HCEC 1CT (cell line): ENCODE measurements around the gene LHX2.
A peak's percentile ranks its signal among the peaks of the same experiment; 100 is the strongest.
"Not testable (repeated sequence)": the region's sequence is repeated elsewhere in the genome, so short reads cannot be mapped to it uniquely, and the experiment has no call there.

Experiments used
- DNase-seq: peaks from one replicate; pipeline ENCODE4 v3.0.0-alpha.2; 2017

The LHX2 gene, protein sequence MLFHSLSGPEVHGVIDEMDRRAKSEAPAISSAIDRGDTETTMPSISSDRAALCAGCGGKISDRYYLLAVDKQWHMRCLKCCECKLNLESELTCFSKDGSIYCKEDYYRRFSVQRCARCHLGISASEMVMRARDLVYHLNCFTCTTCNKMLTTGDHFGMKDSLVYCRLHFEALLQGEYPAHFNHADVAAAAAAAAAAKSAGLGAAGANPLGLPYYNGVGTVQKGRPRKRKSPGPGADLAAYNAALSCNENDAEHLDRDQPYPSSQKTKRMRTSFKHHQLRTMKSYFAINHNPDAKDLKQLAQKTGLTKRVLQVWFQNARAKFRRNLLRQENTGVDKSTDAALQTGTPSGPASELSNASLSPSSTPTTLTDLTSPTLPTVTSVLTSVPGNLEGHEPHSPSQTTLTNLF

DNA sequence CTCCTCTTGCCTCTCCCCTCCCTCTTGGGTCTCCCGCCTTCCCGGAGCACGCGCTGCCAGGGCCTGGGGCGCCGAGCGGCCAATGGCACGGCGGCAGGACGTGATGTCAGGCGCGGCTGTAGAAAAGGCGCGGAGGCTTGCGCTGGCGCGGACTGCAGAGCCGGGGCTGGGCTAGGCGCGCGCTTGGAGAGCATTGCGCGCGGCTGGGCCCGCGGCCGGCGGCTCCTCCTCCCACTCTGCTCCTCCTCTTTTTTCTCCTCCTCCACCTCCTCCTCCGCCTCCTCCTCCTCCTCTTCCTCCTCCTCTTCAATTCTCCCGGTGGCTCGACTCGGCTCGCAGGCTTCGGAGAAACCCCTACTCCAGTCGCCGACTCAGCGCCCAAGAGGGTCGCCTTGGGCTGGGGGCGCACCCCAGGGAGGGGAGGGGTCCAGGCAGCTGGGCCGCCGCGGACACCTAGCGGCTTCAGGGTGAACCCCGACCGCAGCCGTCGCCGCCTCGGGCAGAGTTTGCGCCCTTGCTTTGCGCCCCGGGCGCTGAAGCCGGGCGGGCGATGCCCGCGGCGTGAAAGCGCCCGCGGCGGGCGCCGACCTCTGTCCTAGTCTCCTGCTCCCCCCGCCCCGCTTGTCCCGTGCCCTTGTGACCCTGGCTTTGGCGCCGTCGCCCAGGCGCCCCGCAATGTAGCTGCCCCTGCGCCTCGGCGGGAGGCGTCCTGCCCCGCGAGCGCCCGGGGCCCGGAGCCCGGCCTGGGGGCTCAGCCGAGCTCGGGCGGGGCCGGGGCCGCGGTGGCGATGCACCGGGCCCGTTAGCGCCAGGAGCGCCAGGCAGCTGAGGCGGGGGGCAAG lies at the start of gene LHX2:
Gene LHX2, plus strand, starts transcription at position 309 of the 842 bp plus-strand sequence. CDS start 581 bp downstream, outside the sequence.
- DNase-seq, result peak; percentile 63

DNA sequence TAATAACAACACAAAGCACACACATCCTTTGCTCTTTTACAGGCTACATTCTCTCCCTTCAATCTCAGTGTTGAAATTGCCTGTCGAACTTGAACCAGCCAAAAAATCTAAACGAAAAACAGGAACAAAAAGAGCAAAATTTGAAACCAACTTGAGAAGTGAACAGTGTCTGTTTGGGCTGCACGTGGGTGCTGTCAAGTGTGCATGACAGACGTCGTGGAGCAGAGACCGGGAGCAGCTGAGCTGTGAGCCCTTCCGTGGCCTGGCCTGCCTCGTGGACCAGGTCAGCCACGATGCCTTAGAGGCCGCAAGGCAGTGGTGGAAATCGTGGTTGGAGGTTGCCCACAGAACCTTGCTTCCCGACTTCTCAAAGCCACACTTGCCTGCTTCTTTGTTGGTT lies 46.8 kb upstream of the LHX2 start:
- DNase-seq, result no peak

DNA sequence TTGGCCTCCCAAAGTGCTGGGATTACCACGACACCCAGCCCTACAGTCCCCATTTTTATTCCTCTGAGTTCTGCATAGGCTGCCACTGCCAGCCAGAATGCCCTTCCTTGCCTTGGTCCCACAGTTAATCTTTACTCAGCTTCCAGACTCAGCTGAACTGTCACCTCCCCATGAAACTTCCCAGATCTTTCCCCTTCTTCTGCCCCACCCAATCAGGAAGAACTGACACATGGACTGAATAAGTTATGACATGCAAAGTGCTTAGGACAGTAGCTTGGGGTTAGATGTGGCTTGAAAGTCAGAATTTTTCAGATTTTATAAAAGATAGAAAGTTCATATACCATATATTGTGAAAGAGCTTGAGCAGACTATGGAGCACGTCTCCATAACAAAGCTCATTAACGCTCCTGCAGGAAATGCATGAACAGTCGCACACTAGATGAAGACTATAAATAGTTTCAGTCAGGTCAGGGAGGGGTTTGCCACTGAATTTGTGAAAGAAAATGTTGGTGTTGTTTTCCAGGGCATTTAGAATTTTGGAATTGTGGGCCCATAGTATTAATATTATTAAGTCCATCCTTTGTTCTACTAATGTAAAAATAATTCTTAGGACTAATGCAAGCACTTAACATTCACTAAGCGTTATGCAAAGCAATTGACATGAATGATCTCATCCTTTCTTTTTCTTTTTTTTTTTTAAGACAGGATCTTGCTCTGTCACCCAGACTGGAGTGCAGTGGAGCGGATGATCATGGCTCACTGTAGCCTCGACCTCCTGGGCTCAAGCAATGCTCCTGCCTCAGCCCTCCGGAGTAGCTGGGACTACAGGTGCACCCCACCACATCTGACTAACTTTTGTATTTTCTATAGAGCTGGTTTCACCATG lies 45.5 kb upstream of the LHX2 start:
- no peak for DNase-seq

DNA sequence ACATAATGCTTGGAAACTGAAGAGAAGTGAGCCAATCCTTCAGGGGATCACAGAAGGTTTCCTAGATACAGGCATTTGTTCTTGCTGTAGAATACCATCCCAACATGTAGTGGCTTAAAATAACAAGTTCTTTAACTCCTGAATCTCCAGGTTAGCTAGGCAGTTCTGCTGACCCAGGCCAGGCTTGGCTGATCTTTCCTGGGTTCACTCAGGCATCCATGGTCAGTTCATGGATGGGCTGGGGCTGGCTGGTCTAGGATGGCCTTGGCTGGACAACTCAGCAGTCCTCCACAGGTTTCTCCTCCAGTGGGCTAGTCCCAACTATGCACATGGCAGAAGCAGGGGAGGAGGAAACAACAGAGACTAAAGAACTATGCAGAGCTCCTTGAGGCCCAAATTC lies 44.2 kb upstream of the LHX2 start:
- DNase-seq, result no peak

DNA sequence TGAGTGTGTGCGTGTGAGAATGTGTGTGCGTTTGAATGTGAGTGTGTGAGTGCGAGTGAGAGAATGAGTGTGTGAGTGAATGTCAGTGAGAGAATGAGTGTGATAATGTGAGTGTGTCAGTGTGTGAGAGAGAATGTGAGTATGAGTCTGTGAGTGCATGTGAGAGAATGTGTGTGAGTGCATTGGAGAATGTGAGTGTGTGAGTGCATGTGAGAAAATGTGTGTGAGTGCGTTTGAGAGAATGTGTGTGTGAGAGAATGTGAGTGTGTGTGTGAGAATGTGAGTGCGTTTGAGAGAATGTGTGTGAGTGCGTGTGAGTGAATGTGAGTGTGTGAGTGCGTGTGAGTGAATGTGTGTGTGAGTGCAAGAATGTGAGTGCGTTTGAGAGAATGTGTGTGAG lies 39.0 kb upstream of the LHX2 start:
- no peak for DNase-seq

DNA sequence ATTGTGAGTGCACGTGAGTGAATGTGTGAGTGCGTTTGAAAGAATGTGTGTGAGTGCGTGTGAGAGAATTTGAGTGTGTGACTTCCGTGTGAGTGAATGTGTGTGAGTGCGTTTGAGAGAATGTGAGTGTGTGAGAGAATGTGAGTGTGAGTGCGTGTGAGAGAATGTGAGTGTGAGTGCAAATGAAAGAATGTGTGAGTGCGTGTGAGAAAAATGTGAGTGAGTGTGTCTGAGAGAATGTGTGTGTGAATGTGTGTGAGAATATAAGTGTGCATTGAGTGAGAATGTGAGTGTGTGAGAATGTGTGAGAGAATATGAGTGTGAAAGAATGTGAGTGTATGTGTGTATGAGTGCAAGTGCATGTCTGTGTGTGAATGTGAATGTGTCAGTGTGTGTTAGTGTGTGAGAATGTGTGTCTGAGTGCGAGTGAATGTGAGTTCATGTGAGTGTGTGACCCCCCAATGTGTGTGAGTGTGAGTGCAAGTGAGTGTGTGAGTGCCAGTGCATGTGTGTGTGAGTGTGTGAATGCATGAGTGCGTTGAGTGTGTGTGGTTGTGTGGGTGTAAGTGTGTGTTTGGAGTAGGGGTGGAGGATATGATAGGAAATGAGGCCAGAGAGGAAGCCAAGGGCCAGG lies 37.9 kb upstream of the LHX2 start:
- no peak for DNase-seq

DNA sequence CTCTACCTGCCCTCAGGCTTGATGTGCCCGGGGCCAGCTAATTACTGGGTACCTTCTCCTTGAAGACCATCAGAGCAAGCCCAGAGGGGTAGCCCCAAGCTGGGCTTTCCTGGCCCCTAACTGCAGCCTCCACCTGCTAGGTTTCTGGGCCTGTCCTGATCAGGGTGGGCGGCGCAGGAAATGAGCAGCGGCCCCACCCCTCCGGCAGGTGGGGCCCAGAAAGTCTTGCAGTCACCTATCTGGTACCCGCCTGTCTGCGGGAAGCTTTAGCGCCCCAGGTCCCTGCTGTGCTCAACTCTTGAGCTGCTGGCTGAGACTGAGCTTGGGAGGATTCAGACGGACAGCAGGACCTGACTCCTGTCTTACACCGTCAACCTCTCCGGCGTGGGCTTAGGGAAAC lies 37.1 kb upstream of the LHX2 start:
- DNase-seq, result no peak

DNA sequence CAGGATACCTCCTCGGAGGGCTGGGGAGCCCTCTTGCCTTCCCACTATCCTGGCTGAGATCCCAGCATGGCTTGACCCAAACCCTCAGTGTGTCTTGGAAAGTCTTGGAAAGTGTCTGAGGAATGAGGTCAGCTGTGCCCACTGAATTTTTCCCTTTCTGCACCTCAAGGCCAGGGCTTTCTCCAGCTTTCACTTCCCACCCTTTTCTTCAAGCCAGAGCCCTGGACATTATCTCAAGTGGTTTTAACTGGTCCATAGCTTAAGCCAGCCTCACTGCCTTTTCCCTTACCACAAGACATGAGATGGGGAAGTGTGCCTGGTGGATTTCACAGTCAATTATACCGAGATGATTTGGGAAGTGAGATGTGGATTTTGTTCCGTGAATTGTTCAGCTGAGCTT lies 35.7 kb upstream of the LHX2 start:
- no peak for DNase-seq

DNA sequence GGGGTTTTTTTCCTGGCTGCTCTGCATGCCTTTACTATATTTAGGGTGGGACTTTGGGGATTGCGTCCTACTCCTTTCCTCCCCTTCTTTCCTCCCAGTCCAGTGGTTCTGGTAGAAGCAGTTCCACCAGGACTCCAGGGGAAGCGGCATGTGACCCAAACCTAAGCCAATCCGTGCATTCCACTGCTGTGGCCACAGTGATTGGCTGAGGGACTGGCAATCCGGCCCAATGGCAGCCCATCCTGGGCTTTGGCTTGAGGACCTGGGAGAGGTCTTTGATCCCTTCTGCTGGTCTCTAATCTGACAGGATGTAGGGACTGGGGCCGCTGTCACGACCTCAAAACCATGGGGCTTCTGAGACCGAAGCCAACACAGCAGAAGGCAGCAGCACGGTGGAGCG lies 35.0 kb upstream of the LHX2 start:
- not testable (repeated sequence) for DNase-seq

DNA sequence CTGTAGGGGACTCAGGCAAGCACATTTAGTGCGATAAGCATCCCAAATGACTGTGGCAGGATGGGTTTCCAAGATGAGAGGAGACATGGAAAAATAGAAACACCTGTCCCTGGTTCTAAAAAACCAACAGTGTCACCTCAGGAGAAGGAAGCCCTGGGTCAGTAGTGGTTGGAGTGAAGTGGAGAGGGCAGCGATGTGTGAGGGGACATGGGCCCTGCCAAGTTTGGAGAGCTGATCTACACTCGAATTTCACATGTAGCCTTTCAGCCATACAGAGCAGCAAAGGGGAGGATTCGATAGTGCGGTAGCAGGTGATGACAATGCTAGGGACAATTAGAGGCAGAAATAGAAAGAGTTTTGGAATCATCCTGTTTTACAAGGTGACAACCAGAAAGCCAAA lies 32.6 kb upstream of the LHX2 start:
- no peak for DNase-seq

DNA sequence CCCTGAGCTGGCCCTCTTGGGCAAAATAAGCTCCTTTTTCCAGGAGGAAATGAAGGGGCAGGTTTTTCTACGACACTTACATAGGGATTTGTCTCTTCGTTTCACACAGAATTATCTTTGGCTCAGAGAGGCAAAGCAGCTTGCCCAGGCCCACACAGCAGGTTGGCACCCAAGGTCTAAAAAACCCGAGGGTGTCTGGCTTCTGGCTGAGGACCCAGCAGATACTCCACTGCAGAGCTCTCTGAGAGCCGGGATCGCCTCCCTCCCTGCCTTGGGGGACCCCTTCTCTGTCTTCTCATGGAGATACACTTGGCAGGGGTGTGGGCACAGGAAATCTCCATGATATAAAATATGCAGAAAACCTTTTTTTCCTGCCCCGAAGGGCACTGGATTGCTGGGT lies 29.0 kb upstream of the LHX2 start:
- no peak for DNase-seq

DNA sequence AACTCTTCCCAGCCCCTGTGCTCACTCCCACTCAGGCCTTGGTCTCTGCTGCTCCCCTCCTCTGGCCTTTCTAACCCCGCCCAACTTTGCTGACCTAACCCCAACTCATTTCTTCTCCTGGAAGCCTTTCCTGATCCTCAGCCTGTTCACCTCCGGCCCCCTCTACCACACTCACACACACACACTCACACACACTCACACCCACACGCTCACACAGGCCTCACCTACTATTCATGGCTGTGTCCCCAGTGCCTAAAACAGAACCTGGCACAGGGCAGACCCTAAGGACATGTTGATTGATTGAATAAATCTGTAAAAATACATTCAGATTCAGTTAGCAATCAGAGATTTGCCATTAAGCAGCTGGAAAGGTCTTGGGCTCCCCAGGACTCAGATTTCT lies 28.5 kb upstream of the LHX2 start:
- no peak for DNase-seq

DNA sequence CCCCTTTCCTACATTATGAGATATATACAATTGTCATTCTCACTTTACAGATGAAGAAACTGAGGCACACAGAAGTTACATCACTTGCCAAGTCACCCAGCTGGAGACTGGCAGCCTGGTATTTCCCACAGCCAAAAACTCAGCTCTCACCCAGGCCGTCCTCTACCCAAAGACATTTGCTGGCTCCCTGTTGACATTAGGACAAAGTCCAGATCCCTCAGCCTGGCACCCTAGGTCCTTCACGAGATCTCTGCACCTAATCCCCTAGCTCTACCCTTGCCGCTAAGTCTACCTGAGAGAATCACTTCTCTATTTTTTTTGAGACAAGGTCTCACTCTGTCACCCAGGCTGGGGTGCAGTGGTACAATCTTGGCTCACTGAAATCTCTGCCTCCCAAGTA lies 26.8 kb upstream of the LHX2 start:
- no peak for DNase-seq

DNA sequence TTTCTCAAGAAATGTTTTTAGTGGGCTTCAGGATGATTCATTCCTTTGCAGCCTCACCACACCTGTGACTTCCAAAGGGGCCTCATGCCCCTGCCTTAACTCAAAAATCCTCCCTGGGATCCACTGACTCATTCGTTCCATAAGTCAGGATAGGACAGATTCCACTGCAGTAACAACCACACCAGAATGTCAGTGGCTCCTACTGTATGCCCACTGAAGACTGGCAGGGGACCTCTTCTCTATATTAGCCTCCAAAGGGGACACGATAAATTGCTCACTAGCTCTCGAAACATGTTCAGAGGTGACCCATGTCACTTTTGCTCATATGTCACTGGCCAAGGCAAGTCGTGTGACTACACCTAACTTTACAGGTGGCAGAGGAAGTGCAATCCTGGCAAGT lies 25.7 kb upstream of the LHX2 start:
- no peak for DNase-seq

DNA sequence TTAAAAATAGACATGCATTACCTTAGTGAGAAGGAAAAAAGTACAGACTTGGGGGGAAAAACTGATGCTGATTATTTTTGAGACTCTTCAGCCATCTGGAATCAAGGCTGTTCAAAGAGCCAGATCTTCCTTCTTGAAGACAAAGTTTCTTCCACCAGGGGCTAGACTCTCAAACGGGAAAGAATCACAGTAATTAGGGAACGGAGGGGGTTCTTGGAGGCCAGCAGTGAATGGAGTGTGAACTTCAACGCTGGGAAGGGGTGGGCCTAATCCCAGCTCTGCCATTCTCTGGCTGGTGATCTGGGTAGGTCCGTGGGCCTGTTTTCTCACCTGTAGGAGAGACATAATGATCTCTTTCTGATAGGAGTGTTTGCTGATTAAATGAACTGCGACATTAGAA lies 21.1 kb upstream of the LHX2 start:
- DNase-seq, result no peak

DNA sequence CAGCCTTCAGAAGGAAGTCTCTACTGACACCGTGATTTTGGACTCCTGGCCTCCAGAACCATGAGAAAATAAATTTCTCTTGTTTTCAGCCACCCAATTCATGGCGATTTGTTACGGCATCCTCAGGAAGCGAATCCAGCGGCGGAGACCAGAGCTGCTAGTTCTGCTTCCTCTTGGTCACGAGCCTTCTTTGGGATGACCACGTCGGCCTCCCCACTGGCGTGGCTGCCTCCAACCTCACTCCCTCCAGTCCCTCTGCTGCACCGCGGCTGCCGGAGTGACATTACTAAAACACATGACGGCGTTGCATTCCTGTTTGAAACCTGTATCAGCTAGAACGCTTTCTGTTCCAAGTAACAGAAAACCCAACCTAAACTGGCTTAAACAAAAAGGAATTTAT lies 18.9 kb upstream of the LHX2 start:
- DNase-seq, result not testable (repeated sequence)

DNA sequence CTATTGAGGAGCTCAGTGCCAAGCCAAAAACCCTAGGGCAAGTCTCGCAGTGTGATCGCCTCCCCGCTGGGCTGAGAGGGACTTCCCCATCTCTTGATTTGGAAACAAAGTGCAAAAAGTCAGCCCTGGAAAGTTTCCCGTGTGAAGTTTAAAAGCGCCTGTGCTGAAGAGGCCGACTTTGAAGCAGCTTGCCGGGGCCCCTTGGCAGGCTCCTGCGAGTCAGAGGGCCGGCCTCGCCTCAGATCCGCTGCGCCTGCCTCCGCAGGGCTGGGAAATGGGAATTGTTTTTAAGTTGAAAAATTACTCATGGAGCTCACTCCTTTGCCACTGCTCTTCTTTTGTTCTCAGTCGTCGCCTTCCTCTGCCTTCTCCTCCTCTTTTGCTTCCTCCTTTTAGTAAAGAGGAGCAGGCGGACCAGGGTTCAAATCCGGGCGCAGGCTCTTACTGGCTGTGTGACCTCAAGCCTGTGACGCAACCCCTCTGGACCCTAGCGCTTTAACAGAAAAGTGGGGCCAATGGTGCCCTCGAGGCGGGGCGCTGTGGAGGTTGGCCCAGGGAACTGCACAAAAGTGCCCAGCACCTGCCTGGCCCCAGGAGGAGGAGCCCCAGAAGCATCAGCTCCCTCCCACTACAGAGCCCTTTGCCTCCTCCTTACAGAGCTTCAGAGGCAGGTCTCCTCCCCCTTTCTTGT lies 14.7 kb upstream of the LHX2 start:
- DNase-seq, result no peak

DNA sequence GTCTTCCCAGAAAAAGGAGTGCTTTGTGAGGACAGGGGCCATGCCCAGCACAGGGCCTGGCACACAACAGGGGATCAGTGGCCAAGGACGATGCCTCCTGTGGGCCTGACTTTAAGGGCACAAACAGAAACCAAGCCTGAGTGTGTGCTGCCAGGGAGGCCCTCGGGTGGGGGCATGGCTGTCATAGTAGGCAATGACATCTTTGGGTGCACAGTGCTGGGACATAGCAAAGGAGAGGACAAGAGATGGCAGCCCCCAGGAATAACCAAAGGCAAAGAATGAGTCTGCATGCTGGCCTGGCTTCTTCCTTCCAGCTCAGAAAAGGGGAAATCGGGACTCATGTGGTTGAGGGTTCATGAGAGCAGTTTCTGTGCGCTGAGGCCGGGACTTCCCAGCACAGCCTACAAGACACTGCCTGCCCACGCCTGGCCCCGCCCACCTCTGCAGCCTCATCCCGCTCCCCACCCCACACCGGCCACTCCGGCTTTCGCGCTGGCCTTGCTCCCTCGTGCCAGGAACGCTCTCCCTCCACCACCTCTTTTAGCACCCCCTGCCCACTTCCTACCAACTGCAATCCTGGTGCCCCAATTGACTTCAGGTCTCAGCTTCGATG lies 13.8 kb upstream of the LHX2 start:
- no peak for DNase-seq

DNA sequence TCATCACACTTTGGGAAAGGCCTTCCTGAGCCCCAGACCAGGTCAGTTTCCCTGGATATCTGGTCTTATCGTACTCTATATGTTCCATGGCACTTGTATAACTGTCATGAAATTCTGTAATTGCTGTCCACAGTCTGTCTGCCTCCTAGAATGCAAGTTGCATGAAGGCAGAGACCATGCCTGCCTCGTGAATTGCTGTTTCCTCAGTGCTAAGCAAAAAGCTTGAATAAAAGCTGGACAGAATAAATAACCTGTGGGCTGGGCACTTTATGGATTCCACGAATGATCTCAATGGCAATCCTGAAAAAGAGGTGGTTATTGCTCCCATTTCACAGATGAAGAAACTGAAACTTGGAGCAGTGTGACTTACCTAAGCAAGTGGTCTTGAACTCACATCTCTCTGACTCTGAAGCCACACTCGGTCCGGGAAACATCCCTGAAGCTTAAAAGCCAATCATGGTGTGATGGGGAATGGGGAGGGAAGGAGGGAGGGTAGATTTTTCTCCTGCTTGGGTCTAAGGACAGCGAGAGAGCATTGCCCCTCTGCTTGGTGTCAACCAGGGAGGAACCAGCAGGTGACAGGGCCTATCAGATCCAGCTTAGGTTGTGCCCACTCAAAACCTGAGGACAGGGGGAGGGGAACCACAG lies 13.2 kb upstream of the LHX2 start:
- no peak for DNase-seq

DNA sequence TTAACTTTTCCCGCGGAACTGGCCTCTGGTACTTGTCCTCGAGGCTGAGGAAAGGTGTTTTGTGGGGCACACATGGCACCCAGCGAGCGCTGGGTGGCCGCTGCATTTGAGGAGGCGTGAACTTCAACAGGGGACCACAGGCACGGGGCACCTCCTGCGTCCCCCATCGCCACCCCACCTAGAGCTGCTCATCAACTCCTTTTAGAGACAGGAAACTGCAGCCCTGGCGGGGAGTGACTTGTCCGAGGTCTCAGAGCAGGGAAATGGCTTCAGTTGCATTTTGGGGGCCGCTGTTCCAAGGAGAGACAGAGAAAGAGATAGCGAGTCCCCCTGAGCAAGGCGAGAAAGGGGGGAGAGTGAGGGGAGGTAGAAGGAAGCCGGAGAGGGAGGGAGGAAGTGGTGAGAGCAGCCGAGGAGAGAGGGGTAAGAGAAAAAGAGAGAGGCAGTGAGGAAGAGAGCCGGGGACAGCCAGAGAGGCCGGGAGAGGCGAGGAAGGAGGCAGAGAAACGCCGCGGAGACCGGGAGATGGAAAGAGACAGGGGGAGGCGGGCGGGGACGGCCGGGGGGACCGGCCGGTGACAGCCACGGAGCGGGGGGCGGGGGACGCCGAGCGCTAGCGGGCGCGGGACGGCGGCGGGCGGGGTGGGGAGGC lies 12.5 kb upstream of the LHX2 start:
- DNase-seq, result no peak

DNA sequence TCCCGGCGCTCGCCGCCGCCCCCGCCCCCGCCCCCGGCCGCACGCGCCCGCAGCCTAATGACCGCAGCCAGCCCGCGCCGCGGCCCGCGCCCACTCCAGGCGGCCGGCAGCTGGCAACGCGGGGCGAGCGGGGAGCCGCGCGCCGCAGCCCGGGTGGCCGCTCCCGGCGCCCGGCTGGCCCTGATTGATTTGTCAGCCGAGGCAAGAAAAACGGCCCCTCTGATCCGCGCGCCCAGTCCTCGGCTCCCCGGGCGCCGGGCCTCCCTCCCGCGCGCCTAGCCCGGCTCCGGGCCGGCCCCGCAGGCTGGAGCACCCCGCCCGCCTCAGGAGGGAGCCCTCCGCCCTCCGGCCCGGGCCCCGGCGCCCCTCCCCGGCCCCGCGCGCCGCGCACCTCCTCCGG lies 11.9 kb upstream of the LHX2 start:
- no peak for DNase-seq
